Urothelium cell line (cell line): Measurements from ENCODE around the gene CRTAC1.

ENCODE experiments used
- DNase-seq: peaks from one replicate; pipeline ENCODE4 v3.0.0; 2011; ENCODE audit warnings: low spot score, mixed read lengths
- FAIRE-seq: peaks from 2 replicates; lab custom pipeline; 2011; peaks lifted over from hg19 to GRCh38; lab: Jason Lieb, UNC

Gene CRTAC1

DNA sequence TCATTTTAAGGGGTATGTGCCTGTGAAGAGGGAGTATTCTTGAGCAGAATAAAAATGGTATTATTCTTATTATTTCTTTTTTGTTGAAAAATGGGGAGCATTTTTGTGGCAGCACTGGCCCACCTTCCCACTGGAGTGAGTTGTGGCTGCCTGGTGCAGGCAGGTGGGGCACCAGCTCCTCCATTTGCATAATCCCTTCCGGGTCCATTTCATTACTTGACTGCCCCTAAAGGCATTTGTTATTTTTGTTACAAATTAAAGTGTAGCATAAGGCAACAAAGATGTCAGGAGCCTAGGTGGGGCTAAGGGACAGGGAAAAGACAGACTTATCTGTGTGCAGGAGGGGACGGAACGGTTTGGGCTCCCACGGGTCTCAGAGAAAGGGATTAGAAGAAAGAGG, 154.0 kb downstream of the CRTAC1 start:
- FAIRE-seq (no peak), DNase-seq (no peak)

DNA sequence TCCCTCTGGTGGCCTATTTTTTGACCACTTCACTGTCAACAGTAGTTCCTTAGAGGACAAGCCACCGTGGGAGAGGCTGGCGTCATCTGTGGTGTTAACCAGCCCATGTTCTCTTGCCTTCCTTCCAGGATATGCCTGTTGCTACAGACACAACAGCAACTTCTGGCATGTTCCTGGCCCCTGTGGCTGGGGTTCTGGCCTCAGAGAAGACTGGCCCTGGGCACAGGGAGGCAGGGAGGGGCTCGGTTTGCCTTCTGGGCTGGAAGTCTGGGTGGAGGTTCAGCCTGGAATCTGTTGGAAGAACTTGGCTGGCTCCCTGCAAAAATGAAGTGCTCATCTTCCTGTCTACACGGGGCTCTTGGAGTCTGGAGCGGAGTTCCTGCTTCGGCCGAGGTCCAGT, 155.0 kb downstream of the CRTAC1 start:
- FAIRE-seq = no peak
- no peak for DNase-seq

DNA sequence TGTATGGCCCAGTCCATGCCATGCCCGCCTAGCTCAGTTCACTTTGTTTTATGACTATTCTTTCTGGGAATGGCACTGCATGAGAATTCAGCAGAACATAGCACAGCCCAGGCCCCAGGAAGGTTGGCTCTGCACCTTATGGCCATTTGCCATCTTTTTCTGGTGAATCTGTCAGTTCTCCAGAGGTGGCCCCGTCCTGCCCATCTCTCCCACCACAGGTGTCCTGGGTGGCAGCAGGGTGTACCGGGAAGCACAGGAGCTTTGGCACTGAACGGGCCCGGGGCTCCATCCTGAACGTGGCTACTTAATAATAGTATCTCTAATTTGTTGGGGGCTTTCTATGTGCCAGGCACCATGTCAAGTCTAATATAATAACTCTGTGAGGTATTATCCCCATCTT, 156.1 kb downstream of the CRTAC1 start:
- no peak for DNase-seq
- FAIRE-seq = no peak

GRCh38 chr10:97873569-97873968, 156.9 kb downstream of the CRTAC1 start:
- FAIRE-seq (no peak), DNase-seq (no peak)

DNA sequence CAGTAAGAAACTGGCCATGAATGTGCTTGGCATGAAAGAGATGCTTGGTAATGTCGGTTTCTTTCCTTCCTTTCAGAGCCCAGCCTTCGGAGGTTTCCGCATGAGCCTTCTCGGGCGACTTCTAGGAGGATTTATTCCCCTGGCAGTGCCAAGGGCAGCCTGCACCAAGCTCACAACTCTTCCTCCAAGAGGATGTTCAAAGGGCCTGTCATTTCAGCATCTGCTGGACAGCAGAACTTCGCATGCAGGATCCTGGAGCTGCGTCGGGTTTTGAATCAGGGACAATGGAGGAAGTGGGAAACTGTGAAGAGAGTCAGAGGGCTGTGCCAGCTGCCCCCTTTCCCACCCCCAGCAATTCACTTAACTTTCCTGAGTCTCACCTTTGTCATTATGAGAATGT, 159.4 kb downstream of the CRTAC1 start:
- DNase-seq = no peak
- no peak for FAIRE-seq

DNA sequence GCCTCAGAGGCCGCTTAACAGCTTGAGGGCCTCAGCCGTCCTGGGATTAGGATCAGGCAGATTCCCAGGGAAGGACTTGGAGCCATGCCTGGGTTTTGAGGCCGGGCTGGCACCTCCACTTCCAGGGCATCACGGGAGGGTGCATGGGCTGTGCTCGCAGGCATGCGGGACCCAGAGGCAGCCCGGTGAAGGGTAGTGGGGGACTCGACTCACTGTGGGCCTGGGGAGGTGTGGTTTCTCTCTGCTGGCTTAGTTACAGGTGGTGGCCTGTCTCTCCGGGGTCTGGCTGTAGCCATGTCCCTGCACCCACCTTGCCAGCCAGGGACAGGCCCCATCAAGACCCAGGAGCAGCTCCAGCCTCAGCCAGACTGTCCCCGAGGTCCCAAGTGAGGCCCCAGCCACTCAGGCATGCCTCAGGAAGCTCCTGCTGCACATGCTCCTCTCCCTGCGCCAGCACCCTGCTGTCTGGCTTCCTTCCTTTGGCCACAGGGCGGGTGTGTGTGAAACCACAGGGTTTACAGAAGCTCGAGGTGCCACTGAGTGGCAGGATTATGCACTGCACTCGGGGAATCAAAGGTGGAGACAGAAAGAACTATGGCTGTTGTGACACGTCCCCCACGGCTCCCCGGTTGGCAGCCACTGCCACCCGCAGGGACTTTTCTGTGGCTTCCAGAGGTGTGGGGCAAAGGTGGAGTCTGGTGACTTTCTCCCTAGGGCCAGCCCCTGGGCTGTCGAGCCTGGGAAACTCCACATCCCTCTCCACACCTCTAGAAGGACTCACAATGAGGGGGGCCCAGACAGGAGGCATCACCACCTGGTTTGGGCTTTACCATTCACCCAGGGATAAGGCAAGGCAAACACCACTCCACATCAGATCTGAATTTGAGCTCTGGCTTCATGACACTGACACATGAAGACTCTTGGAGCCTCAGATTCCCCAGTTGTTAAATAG, 161.1 kb downstream of the CRTAC1 start:
- DNase-seq (peak; percentile 91), FAIRE-seq (peak; percentile 82)

DNA sequence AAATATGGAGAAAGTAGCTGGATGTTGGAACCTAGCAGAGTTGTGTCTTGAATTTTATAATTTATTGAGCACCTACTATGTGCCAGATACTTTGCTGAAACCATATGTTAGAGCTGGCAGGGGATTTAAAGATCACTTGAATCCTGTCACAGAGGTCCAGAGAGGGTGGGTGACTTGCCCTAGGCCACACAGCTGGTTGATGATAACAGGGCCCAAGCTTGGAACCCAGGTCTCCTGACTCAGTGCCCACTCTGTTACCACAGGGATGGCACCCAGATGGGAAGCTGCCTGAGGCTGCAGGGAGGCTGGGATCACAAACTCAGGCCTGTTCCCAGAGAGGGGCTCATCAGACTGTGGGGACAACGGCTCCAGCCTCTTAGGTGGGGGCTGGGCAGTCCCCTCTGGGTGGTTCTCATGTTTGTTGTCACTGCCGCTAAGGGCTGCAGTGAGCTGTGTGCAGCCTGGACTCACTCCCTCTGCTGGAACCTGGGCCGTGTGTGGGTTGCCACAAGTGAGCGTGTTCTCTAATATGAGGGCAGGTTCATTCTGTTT, 162.2 kb downstream of the CRTAC1 start:
- FAIRE-seq (no peak), DNase-seq (no peak)

DNA sequence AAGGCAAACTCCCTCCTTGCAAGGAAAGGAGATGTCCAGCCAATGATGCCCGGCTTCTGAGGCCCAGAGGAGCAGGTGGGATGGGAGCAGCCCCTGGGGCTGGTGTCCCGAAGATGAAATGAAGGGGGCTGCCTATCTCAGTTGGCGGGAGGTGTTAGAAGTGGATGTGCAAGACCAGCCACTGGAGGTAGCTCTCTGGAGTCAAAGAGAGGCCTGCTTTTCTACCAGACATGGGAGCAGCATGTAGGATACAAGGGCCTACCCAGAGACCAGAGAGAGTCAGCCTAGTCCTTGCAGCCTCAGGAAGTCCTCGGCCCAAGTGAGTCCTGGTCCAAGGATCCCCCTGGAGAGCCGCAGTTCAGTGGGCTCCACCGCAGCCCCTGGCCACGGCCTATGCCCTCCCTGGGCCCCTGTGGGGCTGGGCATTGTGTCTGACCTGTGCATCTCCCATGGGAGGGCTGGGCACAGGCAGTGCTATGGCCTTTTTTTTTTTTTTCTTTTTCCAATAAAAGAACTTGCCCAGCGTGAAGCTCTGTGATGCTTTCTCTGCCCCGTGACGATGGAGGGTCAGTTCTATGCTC, 163.1 kb downstream of the CRTAC1 start:
- no peak for FAIRE-seq
- no peak for DNase-seq

DNA sequence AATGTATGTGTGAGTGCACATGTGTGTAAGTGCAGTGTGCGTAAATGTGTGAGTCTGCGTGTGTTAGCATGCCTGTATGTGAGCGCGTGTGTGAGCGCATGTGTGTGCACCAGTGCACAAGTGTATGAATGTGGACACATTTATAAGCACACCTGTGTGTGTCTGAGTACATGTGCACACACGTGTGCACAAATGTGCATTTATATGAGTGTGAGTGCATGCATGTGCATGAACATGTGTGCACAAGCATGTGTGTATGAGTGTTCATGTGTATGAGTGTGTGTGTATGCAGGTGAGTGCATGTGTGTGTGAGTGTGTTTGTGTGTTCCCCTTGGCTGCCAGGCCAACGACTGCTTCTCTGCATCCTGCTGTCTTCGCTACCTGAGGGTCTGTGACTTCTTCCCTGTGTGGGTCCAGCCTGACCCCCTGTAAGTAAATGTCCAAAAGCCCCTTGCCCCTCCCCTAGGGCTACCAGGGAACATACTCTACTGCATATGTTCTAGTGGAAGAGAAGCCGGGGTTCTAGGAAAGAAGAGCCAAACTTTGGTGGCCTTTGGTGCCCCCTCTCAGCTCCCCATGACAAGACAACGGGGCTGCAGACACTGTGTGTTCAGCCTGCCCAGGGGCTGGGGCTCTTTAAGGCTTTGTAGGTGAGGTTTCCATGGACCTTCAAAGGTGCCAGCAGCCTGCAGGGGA, 163.7 kb downstream of the CRTAC1 start:
- FAIRE-seq = peak; percentile 90
- DNase-seq = no peak

GRCh38 chr10:97865488-97865887, 164.9 kb downstream of the CRTAC1 start:
- FAIRE-seq (no peak), DNase-seq (peak; percentile 26)

- DNase-seq (no peak), FAIRE-seq (no peak)
Observed at GRCh38 chr10:97863808-97864207, 166.6 kb downstream of the CRTAC1 start.

GRCh38 chr10:97861924-97862323, 168.5 kb downstream of the CRTAC1 start:
- FAIRE-seq (no peak), DNase-seq (no peak)

DNA sequence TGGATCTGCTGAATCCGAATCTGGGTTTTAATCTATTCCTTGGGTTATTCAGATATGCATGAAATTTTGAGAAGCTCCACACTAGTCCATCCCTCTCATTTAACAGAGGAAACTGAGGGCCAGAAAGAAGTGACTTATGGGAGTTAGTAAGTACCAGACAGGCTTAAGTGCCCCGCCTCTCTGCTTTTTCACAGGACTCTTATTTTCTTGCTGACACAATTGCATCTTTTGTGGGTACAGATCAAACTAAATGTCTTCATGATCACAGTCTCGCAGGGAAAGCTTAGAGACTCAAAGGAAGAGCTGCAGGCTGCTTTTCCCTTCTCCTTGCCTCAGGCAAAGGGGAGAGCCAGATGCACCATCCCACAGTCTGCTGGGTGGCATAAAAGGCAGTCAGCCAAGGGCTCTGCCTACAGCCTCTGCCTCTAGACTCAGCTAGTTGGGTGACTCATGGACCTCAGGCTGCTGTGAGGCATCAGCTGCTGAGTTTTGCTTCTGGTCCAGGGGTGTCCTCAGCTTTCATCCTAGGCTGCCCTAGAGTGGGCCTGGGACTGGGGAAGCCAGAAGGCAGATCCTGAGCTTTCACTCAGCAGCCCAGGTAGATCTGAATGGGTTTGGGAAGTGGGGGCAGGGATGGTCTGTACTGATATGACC, 169.2 kb downstream of the CRTAC1 start:
- peak; percentile 17 for FAIRE-seq
- DNase-seq = peak; percentile 80

- no peak for DNase-seq
- FAIRE-seq = no peak
Observed at GRCh38 chr10:97858001-97858439, 172.4 kb downstream of the CRTAC1 start.

GRCh38 chr10:97854743-97855142, 175.7 kb downstream of the CRTAC1 start:
- DNase-seq (no peak), FAIRE-seq (no peak)

DNA sequence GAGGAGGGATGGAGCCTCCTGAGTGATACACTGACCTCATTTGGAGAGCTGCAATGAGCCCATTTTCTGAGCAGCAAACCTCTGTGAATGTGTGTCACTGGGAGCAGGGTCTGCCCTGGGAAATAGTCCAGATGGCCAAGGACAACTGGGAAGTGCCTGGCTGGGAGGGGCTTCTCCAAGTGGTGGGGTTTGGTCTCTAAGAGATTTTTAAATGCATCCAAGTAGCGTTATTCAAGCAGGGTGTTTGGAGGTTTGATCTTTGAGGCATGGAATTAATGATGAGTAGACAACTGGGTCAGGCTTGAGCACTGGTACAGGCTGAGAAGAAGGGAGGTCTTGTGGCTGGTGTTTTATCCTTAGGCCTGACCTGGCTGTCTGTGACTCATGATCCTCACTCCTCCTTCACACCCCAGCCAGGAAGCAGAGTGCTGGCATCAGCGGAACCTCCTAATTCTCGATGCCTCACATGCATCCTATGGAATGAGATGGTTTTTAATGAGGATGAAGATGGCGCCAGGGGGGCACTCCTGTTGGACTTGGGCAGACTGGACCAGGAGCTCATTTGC, 177.5 kb downstream of the CRTAC1 start:
- FAIRE-seq (no peak), DNase-seq (no peak)

- DNase-seq (no peak), FAIRE-seq (no peak)
Observed at GRCh38 chr10:97852277-97852676, 178.1 kb downstream of the CRTAC1 start.

- DNase-seq = no peak
- no peak for FAIRE-seq
Observed at GRCh38 chr10:97851341-97852001, 178.9 kb downstream of the CRTAC1 start.

GRCh38 chr10:97850446-97850845, 180.0 kb downstream of the CRTAC1 start:
- no peak for DNase-seq
- FAIRE-seq = no peak
